A549 treated with RU486 at 1 μM for 4 hours (cell line): ENCODE measurements around the gene AP3S2. TPM values are rescaled to one million over a fixed set of nuclear protein-coding genes. Genes with fewer than 3 reads are reported as not detected.

ENCODE experiments used
- total RNA-seq: library from RNA; stranded (reverse); fragments of 200-300 nt; extraction: Qiagen RNA extraction; gene quantifications from 5 replicates; pipeline ENCODE4 v1.2.3, GENCODE V29; 2022; ENCODE audit warnings: low read depth

The AP3S2 gene
- 33.2 to 83.7 TPM (median 43.5 TPM) in 5 replicates for total RNA-seq

GRCh38 chr15:89893696-89894447 lies at the start of gene AP3S2:
Gene AP3S2, minus strand, starts transcription at chr15:89893994. Its CDS starts 45 bp downstream, at chr15:89893949.

GRCh38 chr15:89912674-89913396 lies 19.0 kb upstream of the AP3S2 start, which contains the start of gene ARPIN:
Gene ARPIN, minus strand, starts transcription at chr15:89912952. Its CDS starts 117 bp downstream, at chr15:89912835.

Other genes with a start within 250 kb of the AP3S2 start
- 3.1 to 5.7 TPM (median 3.9 TPM) in 5 replicates for gene KIF7, start 238.5 kb downstream of the AP3S2 start, total RNA-seq
- gene PLIN1, start 214.6 kb downstream of the AP3S2 start, total RNA-seq: 0.06 to 0.09 TPM (median 0.07 TPM) in 3 of 5 replicates, not detected in the others
- 6.3 to 7.4 TPM (median 6.9 TPM) in 5 replicates for gene PEX11A, start 203.2 kb downstream of the AP3S2 start, total RNA-seq
- 0.15 to 0.17 TPM (median 0.15 TPM) in 3 of 5 replicates, not detected in the others for gene WDR93, start 203.2 kb downstream of the AP3S2 start, total RNA-seq
- gene MESP1, start 142.7 kb downstream of the AP3S2 start, total RNA-seq: 2.1 to 6.8 TPM (median 6.1 TPM) in 5 replicates
- 0.26 to 0.67 TPM (median 0.42 TPM) in 5 replicates for gene MESP2, start 117.7 kb downstream of the AP3S2 start, total RNA-seq
- gene ANPEP, start 79.1 kb downstream of the AP3S2 start, total RNA-seq: 29.5 to 36.6 TPM (median 36.3 TPM) in 5 replicates
- 8.9 to 12.6 TPM (median 12.2 TPM) in 5 replicates for gene ARPIN, start 19.0 kb upstream of the AP3S2 start, total RNA-seq
- gene ZNF710, start 107.3 kb upstream of the AP3S2 start, total RNA-seq: 12.9 to 17.3 TPM (median 14.1 TPM) in 5 replicates
- gene IDH2, start 208.5 kb upstream of the AP3S2 start, total RNA-seq: 39.5 to 49.6 TPM (median 43.2 TPM) in 5 replicates